K562 (cell line): ENCODE results near the gene SYPL2. TPM values are rescaled to one million over a fixed set of nuclear protein-coding genes. Genes with fewer than 3 reads are reported as not detected.
A peak's percentile ranks its signal among the peaks of the same experiment; 100 is the strongest.

ENCODE experiments used
- ADNP ChIP-seq: fragments of 200-800 bp; sonication (Bioruptor generic); IDR thresholded peaks from 2 replicates; pipeline ENCODE4 v1.6.1; 2016; ENCODE audit warnings: missing genetic modification characterization, missing compliant biosample characterization
- CTBP1 ChIP-seq: fragments of 450-650 bp; IDR thresholded peaks from 2 replicates; pipeline ENCODE4 v1.6.1; 2016; ENCODE audit warnings: borderline replicate concordance
- DPF2 ChIP-seq: fragments of 450-650 bp; IDR thresholded peaks from 2 replicates; pipeline ENCODE4 v1.6.1; 2016
- EGR1 ChIP-seq: fragments of 450-650 bp; conservative IDR thresholded peaks from 2 replicates; pipeline ENCODE4 v1.6.1; 2017; ENCODE audit warnings: mild to moderate bottlenecking
- HDAC6 ChIP-seq: IDR thresholded peaks from 2 replicates; pipeline ENCODE4 v1.6.1; 2012; ENCODE audit warnings: low read depth, mild to moderate bottlenecking, control low read depth, inconsistent platforms, low read length, moderate library complexity
- ILF3 ChIP-seq: fragments of 450-650 bp; IDR thresholded peaks from 2 replicates; pipeline ENCODE4 v1.6.1; 2018; ENCODE audit warnings: antibody characterized with exemption, mild to moderate bottlenecking, moderate library complexity, borderline replicate concordance
- L3MBTL2 ChIP-seq: fragments of 450-650 bp; IDR thresholded peaks from 2 replicates; pipeline ENCODE4 v1.6.1; 2016; ENCODE audit warnings: mild to moderate bottlenecking, moderate library complexity
- MAZ ChIP-seq, 2 experiments: fragments of 450-650 bp in 1 of 2; sonication (generic) in 1 of 2; formaldehyde crosslinking; IDR thresholded peaks in 1 of 2; conservative IDR thresholded peaks in 1 of 2; 2 replicates each; pipeline versions ENCODE4 v1.4.0 to v1.5.0; 2020; ENCODE audit warnings: mild to moderate bottlenecking in 1 of 2, missing genetic modification reagents in 1 of 2
- NFE2L1 ChIP-seq: fragments of 450-650 bp; IDR thresholded peaks from 2 replicates; pipeline ENCODE4 v1.6.1; 2016; ENCODE audit warnings: missing genetic modification characterization, low read depth, mild to moderate bottlenecking, missing compliant biosample characterization, moderate library complexity, borderline replicate concordance
- NRF1 ChIP-seq, 2 experiments: fragments of 450-650 bp; IDR thresholded peaks in 1 of 2; conservative IDR thresholded peaks in 1 of 2; 2 replicates each; pipeline ENCODE4 v1.6.1; 2014; ENCODE audit warnings: mild to moderate bottlenecking in 2 of 2
- PHF8 ChIP-seq: fragments of 200-600 bp; sonication (generic); IDR thresholded peaks from 2 replicates; pipeline ENCODE4 v1.6.1; 2012; ENCODE audit warnings: mixed run types, mild to moderate bottlenecking, inconsistent platforms, low read length, moderate library complexity, borderline replicate concordance
- SAP30 ChIP-seq: fragments of 200-600 bp; sonication (generic); IDR thresholded peaks from 2 replicates; pipeline ENCODE4 v1.6.1; 2012; ENCODE audit warnings: borderline replicate concordance, low read depth, mild to moderate bottlenecking, moderate library complexity, low read length, control low read depth, inconsistent platforms; ENCODE audit not compliant: insufficient read depth, poor library complexity, severe bottlenecking
- SIN3B ChIP-seq: fragments of 450-650 bp; IDR thresholded peaks from 2 replicates; pipeline ENCODE4 v1.6.1; 2017; ENCODE audit warnings: low read depth, mild to moderate bottlenecking, moderate library complexity
- SMAD4 ChIP-seq: fragments of 250-450 bp; sonication (Bioruptor Pico); conservative IDR thresholded peaks from 2 replicates; pipeline ENCODE4 v1.8.0; 2021; ENCODE audit warnings: inconsistent platforms, mild to moderate bottlenecking, moderate library complexity
- TAF1 ChIP-seq: IDR thresholded peaks from 2 replicates; pipeline ENCODE4 v1.6.1; 2011; ENCODE audit warnings: mild to moderate bottlenecking, low read length, moderate library complexity; ENCODE audit not compliant: insufficient read depth, control insufficient read depth, severe bottlenecking; ENCODE audit errors: extremely low read depth
- ZBTB7A ChIP-seq: IDR thresholded peaks from 2 replicates; pipeline ENCODE4 v1.6.1; 2011; ENCODE audit warnings: low read depth, mild to moderate bottlenecking, low read length, moderate library complexity, borderline replicate concordance; ENCODE audit not compliant: control insufficient read depth
- ZNF146 ChIP-seq: IDR thresholded peaks from one replicate; pipeline ENCODE4 v1.6.1; 2018; ENCODE audit warnings: missing compliant biosample characterization; ENCODE audit not compliant: unreplicated experiment
- ZNF282 ChIP-seq: sonication (generic); formaldehyde crosslinking; IDR thresholded peaks from 2 replicates; pipeline ENCODE4 v1.8.1; 2023; ENCODE audit warnings: missing genetic modification reagents
- polyA plus RNA-seq, 8 experiments: library from polyadenylated mRNA; depleted of rRNA in 4 of 8; stranded (reverse) in 5 of 8; unstranded in 3 of 8; fragments of >200 nt; fragmentation: Nextera tagmentation in 2 of 8; fragmentation: Illumina TruSeq in 1 of 8; extraction: Ambion mirVana in 2 of 8; extraction: Trizol in 1 of 8; gene quantifications; 2 replicates each; pipeline versions ENCODE4 v1.2.1 to v1.2.3, GENCODE V29; 2011 to 2014; ENCODE audit warnings: inconsistent platforms in 1 of 8, missing spikeins in 1 of 8
- total RNA-seq, 7 experiments: library from RNA; depleted of rRNA in 6 of 7; stranded (reverse); fragments of >200 nt in 6 of 7; fragmentation: Illumina TruSeq in 2 of 7; extraction: Trizol in 2 of 7; gene quantifications; 2 replicates each; pipeline versions ENCODE4 v1.2.1 to v1.2.3, GENCODE V29; 2011 to 2021; ENCODE audit warnings: low replicate concordance in 1 of 7
- TF ChIP-seq, protein P1 (sequence below): sonication (generic); formaldehyde crosslinking; IDR thresholded peaks from 2 replicates; pipeline ENCODE4 v1.8.0; 2022; ENCODE audit warnings: mild to moderate bottlenecking, missing genetic modification reagents
- TF ChIP-seq, protein P2 (sequence below), 2 experiments: IDR thresholded peaks; 2 replicates each; pipeline ENCODE4 v1.6.1; 2011; ENCODE audit warnings: borderline replicate concordance in 1 of 2, control low read depth in 1 of 2, low read depth in 1 of 2, low read length in 1 of 2, mild to moderate bottlenecking in 1 of 2, mixed read lengths in 1 of 2, moderate library complexity in 1 of 2; ENCODE audit not compliant: insufficient read depth in 1 of 2, insufficient read length in 1 of 2, poor library complexity in 1 of 2, severe bottlenecking in 1 of 2; ENCODE audit errors: extremely low read depth in 1 of 2
- TF ChIP-seq, protein P3 (sequence below): fragments of 250-450 bp; sonication (Bioruptor Pico); IDR thresholded peaks from 2 replicates; pipeline ENCODE4 v1.4.0; 2020; ENCODE audit warnings: mild to moderate bottlenecking

Gene SYPL2
- total and polyA plus RNA-seq, 9 of the 15 experiments (the other 6 are each of a cell fraction or from before 2014, with no cell fraction given): 0.03 to 0.20 (median 0.07) TPM; not detected in 2

DNA sequence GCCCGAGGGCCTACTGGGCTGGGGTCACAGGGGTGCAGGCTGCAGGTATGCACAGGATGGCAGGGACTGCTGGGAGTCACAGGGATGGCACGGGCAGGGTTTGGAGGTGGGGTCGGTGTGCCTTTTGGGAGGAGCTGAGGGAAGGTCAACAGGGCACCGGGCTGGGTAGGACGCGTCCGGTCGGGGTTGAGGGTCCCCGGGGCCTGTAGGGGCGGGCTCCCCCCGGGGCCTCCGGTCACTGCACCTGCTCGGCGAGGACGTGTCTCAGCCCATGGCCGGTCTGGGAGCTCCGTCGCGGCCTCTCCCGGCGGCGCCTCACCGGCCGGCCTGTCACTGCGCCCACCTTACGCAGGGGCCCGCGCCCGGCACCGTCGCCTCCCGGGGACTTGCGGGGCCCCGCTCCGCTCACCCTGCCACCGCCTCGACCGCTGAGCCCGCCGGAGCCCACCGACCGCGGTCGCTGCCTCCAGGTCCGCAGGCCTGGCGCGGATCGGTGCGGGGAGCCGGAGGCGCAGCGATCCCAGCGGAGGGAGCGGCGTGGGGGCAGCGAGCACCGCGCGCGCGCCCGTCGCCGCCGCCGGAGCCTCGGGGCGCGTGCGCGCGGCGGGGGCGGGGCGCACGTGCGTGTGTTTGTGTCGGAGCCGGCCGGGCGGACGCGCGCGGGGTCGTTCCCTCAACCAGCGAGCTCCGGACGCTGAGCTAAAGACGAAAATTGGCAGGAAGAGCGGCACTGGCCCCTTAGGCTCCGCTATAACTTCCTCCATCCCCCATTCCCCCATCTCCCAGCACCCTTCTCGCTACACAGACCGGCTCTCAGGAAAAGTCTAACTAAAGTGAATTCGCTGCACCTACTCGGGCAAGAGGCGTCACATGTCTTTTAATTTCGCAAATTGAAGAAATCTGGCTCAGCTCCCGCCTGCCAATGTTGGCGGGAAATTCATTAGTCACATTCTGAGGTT is 43.1 kb downstream of the SYPL2 start, which contains the start of gene AMIGO1 (continued):
- TF ChIP-seq, protein P1, sequence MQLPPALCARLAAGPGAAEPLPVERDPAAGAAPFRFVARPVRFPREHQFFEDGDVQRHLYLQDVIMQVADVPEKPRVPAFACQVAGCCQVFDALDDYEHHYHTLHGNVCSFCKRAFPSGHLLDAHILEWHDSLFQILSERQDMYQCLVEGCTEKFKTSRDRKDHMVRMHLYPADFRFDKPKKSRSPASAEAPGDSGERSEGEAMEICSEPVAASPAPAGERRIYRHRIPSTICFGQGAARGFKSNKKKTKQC (CRISPR knock-in tag): peak; percentile 22; the same call in 1 of the 2 replicates
- TF ChIP-seq, protein P2, sequence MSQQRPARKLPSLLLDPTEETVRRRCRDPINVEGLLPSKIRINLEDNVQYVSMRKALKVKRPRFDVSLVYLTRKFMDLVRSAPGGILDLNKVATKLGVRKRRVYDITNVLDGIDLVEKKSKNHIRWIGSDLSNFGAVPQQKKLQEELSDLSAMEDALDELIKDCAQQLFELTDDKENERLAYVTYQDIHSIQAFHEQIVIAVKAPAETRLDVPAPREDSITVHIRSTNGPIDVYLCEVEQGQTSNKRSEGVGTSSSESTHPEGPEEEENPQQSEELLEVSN (IDR thresholded peaks at IDR 0.05; ENCODE audit: borderline replicate concordance in 1 of 2, extremely low read depth in 1 of 2, insufficient read depth in 1 of 2, insufficient read length in 1 of 2, low read depth in 1 of 2, low read length in 1 of 2, poor library complexity in 1 of 2, severe bottlenecking in 1 of 2): peak; percentile 61 to 90
- peak; percentile 61 for TF ChIP-seq SAP30
- TF ChIP-seq, protein P3, sequence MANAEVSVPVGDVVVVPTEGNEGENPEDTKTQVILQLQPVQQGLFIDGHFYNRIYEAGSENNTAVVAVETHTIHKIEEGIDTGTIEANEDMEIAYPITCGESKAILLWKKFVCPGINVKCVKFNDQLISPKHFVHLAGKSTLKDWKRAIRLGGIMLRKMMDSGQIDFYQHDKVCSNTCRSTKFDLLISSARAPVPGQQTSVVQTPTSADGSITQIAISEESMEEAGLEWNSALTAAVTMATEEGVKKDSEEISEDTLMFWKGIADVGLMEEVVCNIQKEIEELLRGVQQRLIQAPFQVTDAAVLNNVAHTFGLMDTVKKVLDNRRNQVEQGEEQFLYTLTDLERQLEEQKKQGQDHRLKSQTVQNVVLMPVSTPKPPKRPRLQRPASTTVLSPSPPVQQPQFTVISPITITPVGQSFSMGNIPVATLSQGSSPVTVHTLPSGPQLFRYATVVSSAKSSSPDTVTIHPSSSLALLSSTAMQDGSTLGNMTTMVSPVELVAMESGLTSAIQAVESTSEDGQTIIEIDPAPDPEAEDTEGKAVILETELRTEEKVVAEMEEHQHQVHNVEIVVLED (CRISPR knock-in tag): peak; percentile 56; the same call in 1 of the 2 replicates
- TF ChIP-seq SIN3B: peak; percentile 56; the same call in 1 of the 2 replicates
- no peak for TF ChIP-seq HDAC6
- no peak for TF ChIP-seq NFE2L1 (tag)
- TF ChIP-seq EGR1: 0 out of 2 replicates have a peak, but pooled peaks have one; percentile 8
- TF ChIP-seq MAZ (CRISPR knock-in tag; conservative IDR thresholded peaks at IDR 0.05 in 1 of 2, IDR thresholded peaks at IDR 0.05 in 1 of 2): peak in 1 of 2 experiments; percentile 54; a peak in 2 of 4 replicates
- no peak for TF ChIP-seq ILF3
- no peak for TF ChIP-seq ADNP (tag)
- peak; percentile 74 for TF ChIP-seq L3MBTL2
- peak; percentile 83 for TF ChIP-seq SMAD4 (CRISPR knock-in tag)
- TF ChIP-seq NRF1 (conservative IDR thresholded peaks at IDR 0.05 in 1 of 2, IDR thresholded peaks at IDR 0.05 in 1 of 2): peak; percentile 74 to 82
- TF ChIP-seq DPF2: no peak
- TF ChIP-seq ZBTB7A: peak; percentile 24; the same call in 1 of the 2 replicates
- peak; percentile 27 for TF ChIP-seq TAF1
- 0 out of 2 replicates have a peak, but pooled peaks have one; percentile 53 for TF ChIP-seq ZNF282 (CRISPR knock-in tag)
- TF ChIP-seq ZNF146: no peak
- TF ChIP-seq CTBP1: peak; percentile 53; the same call in 1 of the 2 replicates
- TF ChIP-seq PHF8: peak; percentile 50; the same call in 1 of the 2 replicates
